Measurements from ENCODE around the gene CDK9.
A peak's percentile ranks its signal among the peaks of the same experiment; 100 is the strongest.

The CDK9 gene

DNA sequence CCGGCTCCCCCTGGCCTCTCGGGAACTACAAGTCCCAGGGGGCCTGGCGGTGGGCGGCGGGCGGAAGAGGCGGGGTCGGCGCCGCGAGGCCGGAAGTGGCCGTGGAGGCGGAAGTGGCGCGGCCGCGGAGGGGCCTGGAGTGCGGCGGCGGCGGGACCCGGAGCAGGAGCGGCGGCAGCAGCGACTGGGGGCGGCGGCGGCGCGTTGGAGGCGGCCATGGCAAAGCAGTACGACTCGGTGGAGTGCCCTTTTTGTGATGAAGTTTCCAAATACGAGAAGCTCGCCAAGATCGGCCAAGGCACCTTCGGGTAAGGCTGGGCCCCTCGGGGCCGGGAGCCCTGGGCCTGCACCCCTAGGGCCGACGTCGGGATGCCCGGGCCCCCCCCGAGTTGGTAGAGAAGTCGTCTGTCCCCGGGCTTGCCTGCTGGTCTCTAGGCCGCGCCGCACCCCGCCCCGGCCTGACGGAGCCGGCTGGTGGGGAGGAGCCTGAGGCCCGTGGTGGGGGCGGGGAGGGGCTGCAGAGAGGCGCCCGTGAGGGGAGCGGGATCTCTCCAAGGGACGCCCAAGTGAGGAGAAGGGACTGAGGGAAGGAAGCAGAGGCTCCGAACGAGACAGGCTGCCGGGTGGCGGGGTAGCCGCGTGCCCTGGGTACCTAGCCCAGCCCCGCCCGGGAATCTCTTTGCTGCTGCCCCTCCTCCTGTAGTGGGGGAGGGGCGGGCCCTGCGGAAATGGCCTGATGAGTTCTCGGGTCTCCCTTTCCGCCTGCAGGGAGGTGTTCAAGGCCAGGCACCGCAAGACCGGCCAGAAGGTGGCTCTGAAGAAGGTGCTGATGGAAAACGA lies at the start of gene CDK9:
TSS of gene CDK9 (plus strand) at position 102 of the 840 bp plus-strand sequence. CDS start at position 217, 115 bp downstream.
- peak; percentile 95 to 96 for DNase-seq
- peak; percentile 65 for TF ChIP-seq POLR2A (IDR thresholded peaks at IDR 0.05; ENCODE audit: low read length)
- TF ChIP-seq GATA1 (IDR thresholded peaks at IDR 0.05; ENCODE audit: low read depth, low read length): no peak

DNA sequence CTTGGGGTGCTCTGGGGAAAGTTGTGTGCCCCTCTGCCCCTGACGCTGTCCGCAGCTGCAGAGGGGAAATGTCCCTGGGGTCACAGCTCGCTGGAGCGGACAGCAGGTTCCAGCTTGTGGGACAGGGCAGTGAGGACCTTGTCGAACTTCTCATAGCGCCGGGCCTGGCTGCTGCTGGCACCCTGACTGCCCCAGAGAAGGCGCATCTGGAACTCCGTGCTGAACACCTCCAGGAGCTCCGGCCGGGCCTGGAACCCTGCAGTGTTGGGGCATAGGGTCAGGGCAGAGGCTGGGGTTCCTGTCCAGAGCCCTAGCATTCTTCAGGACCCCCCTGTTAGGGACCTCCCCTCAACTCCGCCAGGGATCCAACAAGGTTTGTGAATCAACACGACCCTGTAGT lies 47.2 kb upstream of the CDK9 start:
- TF ChIP-seq GATA1 (IDR thresholded peaks at IDR 0.05; ENCODE audit: low read depth, low read length): no peak
- TF ChIP-seq POLR2A (IDR thresholded peaks at IDR 0.05; ENCODE audit: low read length): no peak
- no peak for DNase-seq

DNA sequence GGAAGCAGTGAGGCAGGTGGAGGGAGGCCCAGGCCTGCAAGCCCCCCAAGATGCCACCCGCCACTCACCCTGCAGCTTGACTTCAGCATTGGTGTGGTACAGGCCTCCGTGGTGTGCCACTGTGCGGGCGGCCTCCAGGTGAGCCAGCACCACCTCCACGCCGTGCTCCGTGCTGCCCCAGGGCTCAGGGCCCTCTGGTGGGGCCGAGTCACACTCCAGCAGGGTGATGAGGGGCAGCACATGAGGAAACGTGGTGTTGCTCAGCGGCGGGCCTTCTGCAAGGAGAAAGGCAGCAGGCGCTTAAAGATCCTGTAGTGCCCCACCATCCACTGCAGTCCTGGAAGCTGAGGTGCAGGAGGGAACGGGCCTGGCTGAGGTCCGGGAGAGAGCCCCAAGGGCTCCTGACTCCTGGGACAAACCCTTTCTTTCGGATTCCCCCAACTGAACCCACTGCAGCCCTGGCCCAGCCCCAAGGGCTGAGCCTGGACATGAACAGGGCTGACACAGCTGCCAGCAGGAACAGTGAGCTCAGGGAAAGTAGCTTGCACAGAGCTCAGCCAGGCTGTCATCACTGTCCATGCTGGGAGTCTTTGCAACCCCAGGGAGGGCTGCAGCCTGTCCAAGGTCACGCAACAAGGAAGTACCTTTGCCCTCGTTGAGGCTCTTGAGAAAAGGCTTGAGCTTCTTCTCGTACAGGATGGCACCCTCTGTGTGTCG lies 46.1 kb upstream of the CDK9 start:
- TF ChIP-seq POLR2A (IDR thresholded peaks at IDR 0.05; ENCODE audit: low read length): no peak
- TF ChIP-seq GATA1 (IDR thresholded peaks at IDR 0.05; ENCODE audit: low read depth, low read length): no peak
- DNase-seq: no peak

DNA sequence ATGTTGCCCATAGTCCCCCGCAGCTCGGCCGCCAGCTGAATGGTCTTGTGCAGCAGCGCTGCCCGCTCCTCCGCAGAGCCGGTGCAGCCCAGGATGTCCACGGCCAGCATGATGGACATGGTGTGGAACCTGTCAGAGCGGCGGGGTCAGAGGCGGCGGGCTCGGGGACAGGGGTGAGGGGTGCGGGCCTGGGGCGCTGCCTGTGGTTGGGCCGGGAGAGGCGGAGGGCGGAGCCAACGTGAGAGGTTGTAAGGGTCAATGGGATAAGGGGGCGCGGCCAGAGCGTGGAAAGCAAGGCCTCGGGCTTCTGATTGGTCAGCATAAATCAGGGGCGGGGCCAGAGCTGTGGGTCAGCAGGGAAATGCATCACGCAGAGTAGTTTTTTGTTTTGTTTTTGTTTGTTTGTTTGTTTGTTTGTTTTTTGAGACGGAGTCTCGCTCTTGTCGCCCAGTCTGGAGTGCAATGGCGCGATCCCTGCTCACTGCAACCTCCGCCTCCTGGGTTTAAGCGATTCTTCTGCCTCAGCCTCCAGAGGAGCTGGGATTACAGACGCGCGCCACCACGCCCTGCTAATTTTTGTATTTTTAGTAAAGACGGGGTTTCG lies 43.9 kb upstream of the CDK9 start:
- no peak for TF ChIP-seq GATA1 (IDR thresholded peaks at IDR 0.05; ENCODE audit: low read depth, low read length)
- TF ChIP-seq POLR2A (IDR thresholded peaks at IDR 0.05; ENCODE audit: low read length): no peak
- no peak for DNase-seq

DNA sequence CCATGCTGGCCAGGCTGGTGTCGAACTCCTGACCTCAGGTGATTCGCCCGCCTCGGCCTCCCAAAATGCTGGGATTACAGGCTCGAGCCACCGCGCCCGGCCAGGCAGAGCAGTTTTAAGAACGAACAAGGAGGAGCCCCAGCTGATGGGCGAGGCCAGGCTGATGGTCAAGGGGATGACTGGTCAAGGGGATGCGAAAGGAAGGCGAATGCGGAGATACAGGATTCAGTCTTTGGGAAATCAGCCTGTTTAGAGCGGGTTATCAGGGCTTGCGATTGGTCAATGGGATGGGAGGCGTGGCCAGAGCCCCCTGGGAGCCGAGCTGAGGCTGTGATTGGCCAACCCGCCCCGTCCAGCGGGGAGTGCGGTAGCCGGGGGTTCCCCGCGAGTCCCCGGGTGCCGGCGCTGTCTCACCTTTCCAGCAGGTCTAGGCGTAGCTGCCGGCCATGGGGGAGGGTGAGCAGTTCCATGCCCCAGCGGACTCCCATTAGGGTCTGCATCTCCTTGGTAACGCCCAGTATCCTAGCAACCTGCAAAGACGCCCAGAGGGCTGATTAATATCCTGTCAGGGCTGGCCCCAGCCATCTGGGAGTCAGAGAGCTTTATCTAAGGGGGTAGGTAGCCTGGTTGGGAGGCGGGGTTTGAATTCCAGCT lies 43.3 kb upstream of the CDK9 start:
- TF ChIP-seq GATA1 (IDR thresholded peaks at IDR 0.05; ENCODE audit: low read depth, low read length): no peak
- no peak for TF ChIP-seq POLR2A (IDR thresholded peaks at IDR 0.05; ENCODE audit: low read length)
- peak in 1 of 2 experiments; percentile 54 for DNase-seq

DNA sequence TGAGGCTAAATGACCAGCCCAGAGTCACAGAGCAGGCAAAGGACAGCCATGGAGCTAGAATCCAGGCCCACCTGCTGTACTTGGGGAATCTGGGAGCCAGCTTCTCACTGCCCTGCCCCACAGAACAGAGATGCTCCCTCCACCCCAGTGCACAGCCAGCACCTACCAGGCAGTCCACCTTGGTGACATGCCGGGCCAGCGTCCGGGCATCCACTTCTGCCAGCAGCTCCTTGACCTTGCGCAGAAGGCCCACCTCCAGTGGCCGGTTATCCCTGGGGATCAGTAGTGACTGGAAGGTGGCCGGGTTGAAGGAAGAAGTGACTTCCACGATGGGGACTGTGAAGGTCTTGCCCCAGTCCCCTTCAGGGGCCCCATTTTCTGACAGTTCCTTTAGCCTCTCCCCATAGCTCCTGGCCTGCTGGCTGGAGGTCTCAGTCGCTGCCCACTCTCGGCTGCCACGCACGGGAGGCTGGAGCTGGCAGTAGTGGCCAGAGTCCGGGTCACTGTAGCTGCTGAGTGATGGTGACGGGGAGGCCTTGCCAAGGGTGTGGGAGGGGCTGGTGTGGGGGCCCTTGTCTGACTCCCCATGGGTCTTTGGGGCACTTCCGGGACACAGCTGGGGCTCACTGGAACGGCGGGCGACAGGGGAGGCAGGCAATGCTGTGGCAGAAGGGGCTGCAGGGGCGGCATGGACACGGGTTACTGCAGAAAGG lies 41.3 kb upstream of the CDK9 start:
- TF ChIP-seq POLR2A (IDR thresholded peaks at IDR 0.05; ENCODE audit: low read length): no peak
- TF ChIP-seq GATA1 (IDR thresholded peaks at IDR 0.05; ENCODE audit: low read depth, low read length): no peak
- no peak for DNase-seq

DNA sequence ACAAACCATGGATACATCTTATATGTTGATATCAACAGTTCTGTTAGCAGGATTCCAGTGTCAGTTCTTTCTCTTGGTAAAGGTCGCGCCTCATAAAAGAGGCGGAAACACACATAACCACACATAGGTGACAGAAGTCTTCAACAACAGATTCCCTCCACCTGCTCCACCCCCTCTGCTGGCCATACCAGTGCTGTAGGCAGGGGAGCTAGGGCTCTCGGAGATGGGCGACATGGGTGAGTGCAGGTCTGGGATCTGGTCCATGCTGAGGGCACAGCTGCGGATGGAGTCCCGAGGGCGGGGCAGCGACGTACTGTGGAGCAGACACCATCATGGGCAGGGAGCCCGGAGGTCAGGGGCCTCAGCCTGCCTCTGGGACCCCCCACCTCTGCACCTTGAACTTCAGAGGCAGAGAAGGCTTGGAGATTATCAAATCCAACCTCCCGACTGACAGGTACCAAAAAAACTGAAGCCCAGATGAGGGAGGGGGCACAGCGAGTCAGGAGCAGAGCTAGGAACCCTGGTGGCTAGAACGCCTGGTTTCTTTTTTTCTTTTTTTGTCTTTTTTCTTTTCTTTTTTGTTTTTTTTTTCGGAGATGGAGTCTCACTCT lies 38.8 kb upstream of the CDK9 start:
- no peak for TF ChIP-seq POLR2A (IDR thresholded peaks at IDR 0.05; ENCODE audit: low read length)
- no peak for TF ChIP-seq GATA1 (IDR thresholded peaks at IDR 0.05; ENCODE audit: low read depth, low read length)
- DNase-seq: no peak

DNA sequence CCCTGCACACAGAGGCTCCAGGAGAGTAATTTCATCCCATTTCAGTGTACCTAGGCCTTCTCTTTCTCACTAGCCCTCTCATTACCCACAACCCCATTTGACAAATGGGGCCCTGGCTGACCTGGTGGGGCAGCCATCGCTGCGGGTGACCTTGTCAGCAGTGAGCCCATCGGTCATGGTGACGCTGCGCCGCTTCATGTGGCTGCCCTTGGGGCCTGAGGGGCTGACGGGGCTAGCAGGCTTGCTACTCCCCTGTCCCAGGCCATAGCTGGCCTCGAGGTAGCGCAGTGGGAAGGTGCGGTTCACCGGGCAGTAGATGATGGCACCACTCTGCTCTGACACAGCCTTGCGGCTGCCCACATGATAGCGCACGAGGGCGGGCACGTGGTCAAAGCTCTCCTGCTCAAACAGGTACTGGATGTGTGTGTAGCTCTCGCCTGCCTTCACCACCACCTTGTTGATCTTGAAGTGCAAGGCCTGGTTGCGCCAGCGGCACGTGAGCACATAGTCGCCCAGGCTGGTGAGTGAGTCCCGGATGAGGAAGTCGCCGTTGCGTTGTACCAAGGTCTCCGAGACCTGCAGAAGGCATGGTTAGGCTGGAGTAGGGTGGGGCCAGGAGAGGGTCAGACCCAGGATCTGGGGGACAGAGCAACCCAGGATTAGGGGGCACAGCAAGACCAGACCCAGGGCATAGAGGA lies 36.6 kb upstream of the CDK9 start:
- TF ChIP-seq POLR2A (IDR thresholded peaks at IDR 0.05; ENCODE audit: low read length) (no peak), GATA1 (IDR thresholded peaks at IDR 0.05; ENCODE audit: low read depth, low read length) (no peak)

DNA sequence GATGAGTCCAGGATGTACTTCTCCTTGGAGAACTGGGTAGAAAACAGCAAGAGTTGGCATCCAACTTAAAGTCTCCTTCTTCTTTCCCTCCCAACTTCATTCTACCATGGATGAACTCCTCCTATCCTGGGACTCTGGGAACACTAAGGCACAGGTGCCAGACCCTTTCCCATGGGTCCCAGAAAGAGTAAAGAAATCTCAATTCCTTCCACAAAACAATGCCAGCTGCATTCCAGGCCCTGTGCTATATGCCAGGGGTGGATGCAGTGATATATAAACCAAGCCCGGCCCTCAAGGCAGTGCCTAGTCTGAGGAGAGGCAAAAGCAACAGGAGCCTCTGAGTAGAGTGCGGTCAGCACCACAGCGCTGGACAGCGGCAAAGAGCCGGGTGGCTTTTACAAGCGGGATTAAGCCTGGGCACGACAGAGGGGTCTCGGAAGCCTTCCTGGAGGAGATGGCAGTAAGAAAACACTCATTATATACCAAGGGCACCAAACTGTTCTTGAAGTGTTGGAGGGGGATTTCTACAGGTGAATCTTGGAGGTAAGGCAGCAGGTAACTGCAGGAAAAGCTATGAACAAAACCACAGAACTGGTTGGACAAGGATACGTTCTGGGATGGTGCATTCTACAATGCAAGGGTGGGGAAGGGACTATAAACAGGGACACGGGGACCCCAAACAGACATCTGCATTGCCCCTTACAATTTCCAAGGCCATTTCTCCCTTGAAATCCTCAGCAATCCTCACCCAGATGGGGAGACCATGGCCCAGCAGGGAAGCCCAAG lies 34.4 kb upstream of the CDK9 start:
- TF ChIP-seq GATA1 (IDR thresholded peaks at IDR 0.05; ENCODE audit: low read depth, low read length) (no peak), POLR2A (IDR thresholded peaks at IDR 0.05; ENCODE audit: low read length) (no peak)
- peak in 1 of 2 experiments; percentile 21 for DNase-seq

More for the DNA sequence above, 36.6 kb upstream of the CDK9 start:
- DNase-seq: no peak

DNA sequence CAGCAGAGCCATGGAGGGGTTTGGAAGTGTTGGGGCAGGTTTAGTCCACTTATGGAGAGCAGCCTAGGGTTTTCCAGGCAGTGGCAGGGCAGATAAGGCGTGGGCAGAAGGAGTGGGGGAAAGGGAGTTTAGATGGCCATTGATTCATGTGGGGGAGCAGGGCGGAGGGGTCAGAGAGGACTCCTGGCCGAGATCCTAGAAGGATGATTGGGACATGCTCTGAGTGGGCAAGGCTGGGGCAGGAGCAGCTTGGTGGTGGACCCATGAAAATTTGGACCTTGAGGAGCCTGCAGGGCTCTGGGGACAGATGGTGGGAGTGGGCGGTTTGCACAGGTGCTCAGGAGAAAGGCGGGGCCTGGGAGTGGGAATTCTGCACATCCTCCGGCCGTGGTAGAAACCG lies 32.7 kb upstream of the CDK9 start:
- DNase-seq: no peak
- TF ChIP-seq GATA1 (IDR thresholded peaks at IDR 0.05; ENCODE audit: low read depth, low read length): no peak
- no peak for TF ChIP-seq POLR2A (IDR thresholded peaks at IDR 0.05; ENCODE audit: low read length)

DNA sequence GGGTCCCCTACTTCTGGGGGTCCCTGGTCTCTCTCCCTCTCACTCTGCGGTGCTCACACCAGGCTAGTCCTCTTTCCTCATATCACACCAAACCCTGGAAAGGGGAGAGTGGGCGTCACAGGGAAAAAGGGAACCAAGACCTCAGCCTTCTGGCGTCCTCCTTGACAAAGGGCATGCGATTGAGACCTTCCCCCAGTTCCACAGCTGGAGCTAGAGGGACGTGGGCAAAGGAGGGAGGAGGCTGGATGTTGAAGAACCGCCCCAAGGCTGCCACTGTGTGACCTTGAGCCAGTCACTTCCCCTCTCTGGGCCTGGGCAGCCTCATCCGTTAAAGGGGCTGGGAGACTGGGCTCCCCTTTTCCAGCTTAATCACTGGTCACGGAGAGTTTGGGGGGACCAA lies 32.2 kb upstream of the CDK9 start:
- DNase-seq: no peak
- TF ChIP-seq POLR2A (IDR thresholded peaks at IDR 0.05; ENCODE audit: low read length) (no peak), GATA1 (IDR thresholded peaks at IDR 0.05; ENCODE audit: low read depth, low read length) (no peak)

All from erythroblast (primary cell).